ENCODE results near the gene THADA.
A peak's percentile ranks its signal among the peaks of the same experiment; 100 is the strongest.

The THADA gene

DNA sequence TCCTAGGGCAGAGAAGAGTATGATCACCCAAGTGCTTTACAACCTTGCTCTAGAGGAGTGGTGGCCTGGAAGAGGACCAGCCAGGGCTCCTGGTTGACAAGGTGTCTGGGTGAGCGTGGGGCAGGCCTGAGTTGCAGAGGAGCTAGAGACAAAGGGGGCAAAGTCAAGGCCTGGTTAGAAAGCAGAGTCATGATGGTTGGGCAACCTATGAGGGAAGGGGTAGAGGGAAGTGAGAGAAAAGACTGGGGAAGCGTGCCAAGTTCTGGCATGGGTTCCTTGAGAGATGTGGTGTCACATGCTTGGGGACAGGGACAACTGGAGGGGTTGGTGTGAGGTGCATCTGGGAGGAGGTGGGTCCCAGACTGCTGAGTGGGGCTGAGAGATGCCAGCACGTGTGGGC, 382.9 kb downstream of the THADA start:
- Histone ChIP-seq H3K27ac (replicated peaks) (peak overlapping the region; percentile 91), H3K4me3 (replicated peaks; ENCODE audit: insufficient read depth, low read length) (no peak overlapping the region), H3K27me3 (ENCODE audit: insufficient read depth, poor library complexity, severe bottlenecking) (no peaks in the 10 kb centered on the region)
- peak; percentile 98 to 100 for DNase-seq (ENCODE audit: low read depth in 1 of 2, low spot score in 1 of 2)
- TF ChIP-seq, protein P1, sequence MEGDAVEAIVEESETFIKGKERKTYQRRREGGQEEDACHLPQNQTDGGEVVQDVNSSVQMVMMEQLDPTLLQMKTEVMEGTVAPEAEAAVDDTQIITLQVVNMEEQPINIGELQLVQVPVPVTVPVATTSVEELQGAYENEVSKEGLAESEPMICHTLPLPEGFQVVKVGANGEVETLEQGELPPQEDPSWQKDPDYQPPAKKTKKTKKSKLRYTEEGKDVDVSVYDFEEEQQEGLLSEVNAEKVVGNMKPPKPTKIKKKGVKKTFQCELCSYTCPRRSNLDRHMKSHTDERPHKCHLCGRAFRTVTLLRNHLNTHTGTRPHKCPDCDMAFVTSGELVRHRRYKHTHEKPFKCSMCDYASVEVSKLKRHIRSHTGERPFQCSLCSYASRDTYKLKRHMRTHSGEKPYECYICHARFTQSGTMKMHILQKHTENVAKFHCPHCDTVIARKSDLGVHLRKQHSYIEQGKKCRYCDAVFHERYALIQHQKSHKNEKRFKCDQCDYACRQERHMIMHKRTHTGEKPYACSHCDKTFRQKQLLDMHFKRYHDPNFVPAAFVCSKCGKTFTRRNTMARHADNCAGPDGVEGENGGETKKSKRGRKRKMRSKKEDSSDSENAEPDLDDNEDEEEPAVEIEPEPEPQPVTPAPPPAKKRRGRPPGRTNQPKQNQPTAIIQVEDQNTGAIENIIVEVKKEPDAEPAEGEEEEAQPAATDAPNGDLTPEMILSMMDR (IDR thresholded peaks at IDR 0.05; ENCODE audit: insufficient read depth, low read length), result no peak
- TF ChIP-seq POLR2AphosphoS5 (IDR thresholded peaks at IDR 0.05; ENCODE audit: low read depth), result peak; percentile 88
- no peak for TF ChIP-seq REST (IDR thresholded peaks at IDR 0.05; ENCODE audit: insufficient replicate concordance, low read depth)
- no peak for TF ChIP-seq GABPA (IDR thresholded peaks at IDR 0.05; ENCODE audit: low read depth)
- peak; percentile 90 for TF ChIP-seq SPI1 (IDR thresholded peaks at IDR 0.05; ENCODE audit: borderline replicate concordance, low read depth)

- no peak overlapping the region for H3K4me3 ChIP-seq (replicated peaks; ENCODE audit: insufficient read depth, low read length)
- peak overlapping the region; percentile 91 for H3K27ac ChIP-seq (replicated peaks)
- DNase-seq (ENCODE audit: low read depth in 1 of 2, low spot score in 1 of 2), result peak in 1 of 2 experiments; percentile 40
- TF ChIP-seq REST (IDR thresholded peaks at IDR 0.05; ENCODE audit: insufficient replicate concordance, low read depth) (no peak), SPI1 (IDR thresholded peaks at IDR 0.05; ENCODE audit: borderline replicate concordance, low read depth) (no peak), POLR2AphosphoS5 (IDR thresholded peaks at IDR 0.05; ENCODE audit: low read depth) (no peak)
- TF ChIP-seq, protein P1 (IDR thresholded peaks at IDR 0.05; ENCODE audit: insufficient read depth, low read length), result no peak
- H3K27me3 ChIP-seq (ENCODE audit: insufficient read depth, poor library complexity, severe bottlenecking), result no peaks in the 10 kb centered on the region
Observed at GRCh38 chr2:43212216-43212835, 383.5 kb downstream of the THADA start.

DNA sequence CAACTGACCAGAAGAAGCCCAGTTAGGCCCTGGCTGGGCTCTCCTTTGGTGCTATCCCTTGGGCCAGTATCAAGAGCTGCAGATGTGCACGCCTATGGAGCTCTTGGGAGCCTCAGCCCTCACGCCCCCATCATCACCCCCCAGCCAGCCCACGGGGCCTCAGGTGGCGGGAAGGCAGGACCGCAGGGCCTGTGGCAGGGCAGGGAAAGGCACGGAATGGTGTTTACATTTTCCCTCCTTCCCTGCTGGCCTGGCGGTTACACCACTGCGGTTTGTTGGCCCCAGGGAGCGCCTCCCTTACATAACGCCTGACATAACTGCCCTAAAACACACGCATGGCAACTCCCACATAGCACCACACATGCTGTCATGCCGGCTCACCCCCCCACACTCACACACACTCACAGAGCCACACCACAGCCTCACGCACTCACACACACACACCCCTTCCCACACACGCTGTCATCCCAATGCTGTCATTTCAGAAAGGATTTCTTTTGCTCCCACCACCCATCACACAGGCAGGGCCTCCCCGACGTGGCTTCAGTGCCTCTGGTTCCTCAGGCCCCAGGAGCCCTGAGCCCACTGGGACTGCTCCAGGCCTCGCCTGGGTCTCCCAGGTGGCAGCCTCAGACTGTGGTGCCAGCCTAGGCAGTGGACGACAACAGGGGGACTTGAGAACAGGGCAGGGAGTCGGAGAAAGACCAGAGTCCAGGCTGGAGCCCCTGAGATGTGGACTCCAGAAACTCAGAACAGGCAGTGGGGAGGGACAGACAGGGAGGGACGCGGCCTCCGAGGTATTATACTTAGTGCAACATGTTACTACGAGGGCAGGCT, 385.2 kb downstream of the THADA start:
- peak; percentile 58 for TF ChIP-seq REST (IDR thresholded peaks at IDR 0.05; ENCODE audit: insufficient replicate concordance, low read depth)
- TF ChIP-seq SPI1 (IDR thresholded peaks at IDR 0.05; ENCODE audit: borderline replicate concordance, low read depth), result peak; percentile 30; the same call in 1 of the 2 replicates
- TF ChIP-seq POLR2AphosphoS5 (IDR thresholded peaks at IDR 0.05; ENCODE audit: low read depth), result peak; percentile 100
- TF ChIP-seq, protein P1 (IDR thresholded peaks at IDR 0.05; ENCODE audit: insufficient read depth, low read length), result no peak
- TF ChIP-seq GABPA (IDR thresholded peaks at IDR 0.05; ENCODE audit: low read depth), result peak; percentile 78
- peak; percentile 99 to 100 for DNase-seq (ENCODE audit: low read depth in 1 of 2, low spot score in 1 of 2)
- Histone ChIP-seq H3K4me3 (replicated peaks; ENCODE audit: insufficient read depth, low read length) (no peak overlapping the region), H3K27ac (replicated peaks) (peak overlapping the region; percentile 91), H3K27me3 (ENCODE audit: insufficient read depth, poor library complexity, severe bottlenecking) (no peaks in the 10 kb centered on the region)

All from HL-60 (cell line).